Nephron progenitor cell (in vitro differentiated cells): ENCODE measurements around the gene ATP6AP1.

Experiments
- DNase-seq: peaks from one replicate; pipeline ENCODE4 v3.0.0; 2021
- H3K27ac Mint-ChIP-seq: 2 replicates; pipeline ENCODE4 v1.8.0; 2021; ENCODE audit warnings: mild to moderate bottlenecking, moderate library complexity, mixed read lengths
- H3K27me3 Mint-ChIP-seq: 2 replicates; pipeline ENCODE4 v1.8.0; 2021; ENCODE audit warnings: mild to moderate bottlenecking, low read depth, mixed read lengths; ENCODE audit not compliant: poor library complexity
- H3K36me3 Mint-ChIP-seq: 2 replicates; pipeline ENCODE4 v1.8.0; 2021; ENCODE audit warnings: low read depth, mixed read lengths
- H3K4me1 Mint-ChIP-seq: 2 replicates; pipeline ENCODE4 v1.8.0; 2021; ENCODE audit warnings: mixed read lengths
- H3K4me3 Mint-ChIP-seq: 2 replicates; pipeline ENCODE4 v1.8.0; 2021; ENCODE audit warnings: mild to moderate bottlenecking, moderate library complexity, mixed read lengths
- H3K9me3 Mint-ChIP-seq: 2 replicates; pipeline ENCODE4 v1.8.0; 2021; ENCODE audit warnings: mild to moderate bottlenecking, moderate library complexity, mixed read lengths
- TF ChIP-seq, protein P1 (sequence below): fragments of 200-600 bp; sonication (generic); IDR thresholded peaks from 2 replicates; pipeline ENCODE4 v1.5.0; 2021; ENCODE audit warnings: antibody characterized with exemption

Gene ATP6AP1

DNA sequence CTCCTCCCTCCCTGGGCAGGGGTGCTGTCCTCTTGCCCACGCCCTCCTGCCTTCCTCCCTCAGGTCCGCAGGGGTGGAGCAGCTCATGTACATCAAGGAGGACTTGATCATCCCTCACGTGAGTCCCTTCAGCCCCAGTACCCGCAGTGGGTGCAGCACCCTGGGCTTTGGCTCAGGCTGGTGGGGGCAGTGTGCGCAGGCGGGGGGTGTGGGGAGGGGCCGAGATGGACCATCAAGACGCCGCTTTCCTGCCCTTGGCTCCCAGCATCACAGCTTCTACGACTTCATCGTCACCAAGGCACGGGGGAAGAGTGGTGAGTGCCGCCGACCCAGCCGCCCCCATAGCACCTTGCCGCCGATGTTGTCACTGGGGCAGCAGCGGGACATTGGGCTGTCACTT is 21.1 kb downstream of the ATP6AP1 start:
- peaks cover 54% of the 10 kb centered on the region for H3K9me3 Mint-ChIP-seq
- H3K27ac Mint-ChIP-seq = no peak overlapping the region

DNA sequence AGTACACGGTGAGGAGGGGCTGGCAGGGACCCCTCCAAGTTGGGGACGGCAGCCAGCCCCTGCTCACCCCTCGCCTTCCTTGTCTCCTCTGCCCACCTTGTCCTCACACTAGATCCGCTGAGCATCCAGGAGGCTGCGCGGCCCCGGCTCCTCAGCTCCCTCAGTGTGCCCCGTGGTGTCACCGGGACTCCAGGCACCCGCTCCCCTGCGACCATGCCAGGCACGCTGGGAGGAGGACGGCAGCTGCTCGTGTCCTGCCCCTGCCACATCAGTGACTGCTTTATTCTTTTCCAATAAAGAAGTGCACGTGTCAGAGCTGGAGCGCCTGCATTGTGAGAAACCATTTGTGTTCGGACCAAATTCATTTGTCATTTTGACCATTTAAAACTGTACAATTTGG is 21.8 kb downstream of the ATP6AP1 start:
- no peak for DNase-seq
- Mint-ChIP-seq H3K36me3 (peaks cover 29% of the 10 kb centered on the region), H3K4me1 (peaks cover 5% of the 10 kb centered on the region), H3K27ac (no peak overlapping the region), H3K9me3 (peaks cover 61% of the 10 kb centered on the region), H3K27me3 (no peaks in the 10 kb centered on the region), H3K4me3 (no peak overlapping the region)
- TF ChIP-seq, protein P1, sequence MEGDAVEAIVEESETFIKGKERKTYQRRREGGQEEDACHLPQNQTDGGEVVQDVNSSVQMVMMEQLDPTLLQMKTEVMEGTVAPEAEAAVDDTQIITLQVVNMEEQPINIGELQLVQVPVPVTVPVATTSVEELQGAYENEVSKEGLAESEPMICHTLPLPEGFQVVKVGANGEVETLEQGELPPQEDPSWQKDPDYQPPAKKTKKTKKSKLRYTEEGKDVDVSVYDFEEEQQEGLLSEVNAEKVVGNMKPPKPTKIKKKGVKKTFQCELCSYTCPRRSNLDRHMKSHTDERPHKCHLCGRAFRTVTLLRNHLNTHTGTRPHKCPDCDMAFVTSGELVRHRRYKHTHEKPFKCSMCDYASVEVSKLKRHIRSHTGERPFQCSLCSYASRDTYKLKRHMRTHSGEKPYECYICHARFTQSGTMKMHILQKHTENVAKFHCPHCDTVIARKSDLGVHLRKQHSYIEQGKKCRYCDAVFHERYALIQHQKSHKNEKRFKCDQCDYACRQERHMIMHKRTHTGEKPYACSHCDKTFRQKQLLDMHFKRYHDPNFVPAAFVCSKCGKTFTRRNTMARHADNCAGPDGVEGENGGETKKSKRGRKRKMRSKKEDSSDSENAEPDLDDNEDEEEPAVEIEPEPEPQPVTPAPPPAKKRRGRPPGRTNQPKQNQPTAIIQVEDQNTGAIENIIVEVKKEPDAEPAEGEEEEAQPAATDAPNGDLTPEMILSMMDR = no peak

More for the DNA sequence above, 21.1 kb downstream of the ATP6AP1 start:
- Mint-ChIP-seq H3K27me3 (no peaks in the 10 kb centered on the region), H3K4me3 (no peak overlapping the region), H3K4me1 (peaks cover 5% of the 10 kb centered on the region), H3K36me3 (peaks cover 27% of the 10 kb centered on the region)
- no peak for DNase-seq
- TF ChIP-seq, protein P1 = no peak

DNA sequence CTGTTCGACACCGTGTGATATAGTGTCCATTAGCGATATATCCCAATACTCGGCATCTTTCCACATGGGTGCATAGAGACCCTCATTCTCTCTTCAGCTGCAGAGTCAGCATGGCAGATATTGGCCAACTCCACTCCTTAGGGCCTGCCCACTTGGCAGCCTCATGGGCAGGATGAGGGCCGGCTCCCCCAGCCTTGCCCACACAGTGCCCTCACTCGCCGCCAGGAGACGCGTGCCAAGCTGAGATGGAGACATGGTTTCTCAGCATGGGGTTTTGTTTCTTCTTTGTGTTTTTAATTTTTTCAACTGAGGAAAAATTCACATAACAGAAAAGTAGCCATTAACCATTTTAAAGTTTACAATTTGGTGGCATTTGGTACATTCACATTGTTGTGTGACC is 24.3 kb downstream of the ATP6AP1 start:
- peaks cover 25% of the 10 kb centered on the region for H3K36me3 Mint-ChIP-seq
- H3K4me1 Mint-ChIP-seq = peaks cover 5% of the 10 kb centered on the region
- H3K27me3 Mint-ChIP-seq = peaks cover 3% of the 10 kb centered on the region
- no peak overlapping the region for H3K27ac Mint-ChIP-seq
- no peak for DNase-seq
- TF ChIP-seq, protein P1 = no peak
- H3K4me3 Mint-ChIP-seq = no peak overlapping the region
- peaks cover 57% of the 10 kb centered on the region for H3K9me3 Mint-ChIP-seq

DNA sequence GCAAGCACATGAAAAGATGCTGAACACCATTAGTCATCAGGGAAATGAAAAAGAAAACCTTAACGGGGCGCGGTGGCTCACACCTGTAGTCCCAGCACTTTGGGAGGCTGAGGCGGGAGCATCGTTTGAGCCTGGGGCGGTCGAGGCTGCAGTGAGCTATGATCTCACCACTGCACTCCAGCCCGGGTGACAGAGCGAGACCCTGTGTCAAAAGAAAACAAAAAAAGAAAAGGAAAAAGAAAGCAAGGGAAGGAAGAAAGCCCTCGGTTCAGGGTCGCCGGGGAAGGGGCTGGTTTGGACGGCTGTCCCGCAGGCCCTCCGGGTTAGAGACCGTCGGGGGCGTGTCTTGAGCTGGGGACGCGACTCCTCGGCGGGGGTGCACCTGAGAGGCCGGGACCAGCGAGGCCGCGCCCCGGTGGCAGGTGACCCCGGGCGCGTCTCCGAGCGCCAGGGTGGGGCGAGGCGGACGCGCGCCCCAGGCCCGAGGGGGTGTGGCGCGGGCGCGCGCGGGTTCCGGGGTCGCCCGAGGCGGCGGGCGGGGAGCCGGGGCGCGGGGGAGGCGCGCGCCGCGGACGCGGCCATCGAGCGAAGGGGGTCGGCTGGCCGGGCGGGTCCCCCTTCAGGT is 29.1 kb downstream of the ATP6AP1 start:
- Mint-ChIP-seq H3K27ac (peak overlapping the region; percentile 87), H3K27me3 (peaks cover 3% of the 10 kb centered on the region), H3K4me1 (peaks cover 12% of the 10 kb centered on the region), H3K36me3 (peaks cover 25% of the 10 kb centered on the region), H3K4me3 (peak overlapping the region; percentile 89), H3K9me3 (peaks cover 56% of the 10 kb centered on the region)
- TF ChIP-seq, protein P1 = no peak
- DNase-seq = peak; percentile 54

DNA sequence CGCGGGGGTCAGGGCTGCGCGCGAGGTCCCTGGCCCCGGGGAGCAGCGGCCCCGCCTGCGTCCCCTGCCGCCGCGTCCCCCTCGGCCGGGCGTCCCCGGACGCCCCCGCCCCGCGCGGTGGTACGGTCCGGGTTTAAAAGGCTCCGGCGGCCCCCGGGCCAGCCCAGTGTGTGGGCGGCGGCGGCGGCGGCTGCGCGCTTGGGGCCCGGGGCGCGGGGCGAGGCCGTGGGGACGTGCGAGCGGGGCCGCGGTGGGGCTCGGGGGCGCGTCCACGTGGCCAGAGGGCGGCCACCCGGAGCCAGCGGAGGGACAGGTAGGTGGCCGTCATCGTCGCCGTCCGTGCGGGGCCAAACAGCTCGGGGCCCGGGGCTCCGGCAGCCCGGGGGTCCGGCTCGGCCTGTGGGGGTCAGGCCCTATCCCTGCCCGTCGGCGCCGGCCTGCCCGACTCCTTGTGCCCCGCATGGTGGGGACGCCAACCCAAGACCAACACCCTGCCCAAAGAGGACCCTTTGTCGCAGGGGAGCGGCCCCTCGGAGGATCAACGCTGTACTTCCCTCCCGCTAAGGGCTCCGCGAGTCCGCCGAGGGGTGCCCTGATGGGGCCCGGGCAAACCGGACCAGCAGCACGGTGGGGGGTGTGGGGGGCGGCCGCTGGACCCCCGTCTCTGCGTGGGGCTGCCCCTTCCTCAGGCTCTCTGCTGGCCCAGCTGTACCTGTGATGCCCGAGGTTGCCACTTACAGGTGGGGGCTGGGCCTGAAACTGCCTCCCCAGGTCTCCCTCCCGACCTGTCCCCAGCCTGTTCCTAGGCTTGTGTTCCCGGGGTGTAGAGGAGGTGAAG is 29.9 kb downstream of the ATP6AP1 start, which contains the start of gene PLXNA3:
TSS of gene PLXNA3 (plus strand) at position 166 of the 838 bp plus-strand sequence. CDS start 1,903 bp downstream, outside the sequence.
- H3K4me3 Mint-ChIP-seq = peak within 1 kb of the TSS; percentile 89
- H3K9me3 Mint-ChIP-seq = peaks cover 55% of the 10 kb centered on the region
- H3K27ac Mint-ChIP-seq = peak within 1 kb of the TSS; percentile 87
- H3K36me3 Mint-ChIP-seq = peaks cover 24% of the 10 kb centered on the region
- H3K27me3 Mint-ChIP-seq = peaks cover 3% of the 10 kb centered on the region
- H3K4me1 Mint-ChIP-seq = peaks cover 12% of the 10 kb centered on the region
- peak; percentile 80 for DNase-seq
- TF ChIP-seq, protein P1 = no peak
